Measurements from ENCODE around the gene NT5C3B.
"Not testable (repeated sequence)": the region's sequence is repeated elsewhere in the genome, so short reads cannot be mapped to it uniquely, and the experiment has no call there.

The NT5C3B gene

GRCh38 chr17:41777157-41777573 lies 58.9 kb downstream of the NT5C3B start:
- DNase-seq (ENCODE audit: low spot score), result no peak
- TF ChIP-seq CTCF (IDR thresholded peaks at IDR 0.05; ENCODE audit: extremely low read depth, missing control alignments), result no peak

- DNase-seq (ENCODE audit: low spot score), result not testable (repeated sequence)
Observed at GRCh38 chr17:41776262-41776900, 59.7 kb downstream of the NT5C3B start.

GRCh38 chr17:41775394-41776226 lies 60.4 kb downstream of the NT5C3B start:
- DNase-seq (ENCODE audit: low spot score), result no peak
- no peak for TF ChIP-seq CTCF (IDR thresholded peaks at IDR 0.05; ENCODE audit: extremely low read depth, missing control alignments)
